HCT116 (cell line): ENCODE results near the gene INF2. TPM values are rescaled to one million over a fixed set of nuclear protein-coding genes. Genes with fewer than 3 reads are reported as not detected.

ENCODE experiments used
- ATAC-seq: fragments of 200-7000 bp; cut with Tn5 transposase; 2 replicates; pipeline ENCODE4 v1.9.1; 2020; ENCODE audit warnings: mild to moderate bottlenecking, moderate library complexity
- BruUV-seq: library from RNA; stranded (reverse); fragments of 400-500 nt; replicated peaks from 2 replicates; lab custom pipeline; 2021; lab: Mats Ljungman, UMichigan
- CTCF ChIA-PET: fragments of 300-600 bp; sonication (Branson Sonifier 250); formaldehyde crosslinking; loops from one replicate; lab custom pipeline; 2021; ENCODE audit warnings: antibody characterized with exemption; lab: Charles Lee
- POLR2A ChIA-PET: fragments of 300-600, 350-600 bp; sonication (Branson Sonifier 250); formaldehyde crosslinking; loops from one replicate; lab custom pipeline; 2021; ENCODE audit warnings: antibody characterized with exemption; lab: Charles Lee
- RAD21 ChIA-PET, 2 experiments: fragments of 300-600 bp; sonication (Branson Sonifier 250); formaldehyde crosslinking; loops; one replicate each; lab custom pipeline; 2023; ENCODE audit warnings: low total read pairs in 2 of 2; ENCODE audit not compliant: uncharacterized antibody in 2 of 2, unreplicated experiment in 2 of 2, low non-redundant PET in 1 of 2; lab: Charles Lee
- DNase-seq: peaks from one replicate; pipeline ENCODE4 v3.0.0-alpha.2; 2010; ENCODE audit warnings: low read depth, low spot score
- H2AFZ ChIP-seq: fragments of 200-600 bp; shearing (Covaris generic), sonication (generic); 2 replicates; pipeline ENCODE4 v1.6.1; 2017; ENCODE audit warnings: low read depth, mixed run types, mixed read lengths, antibody characterized with exemption, low read length; ENCODE audit not compliant: poor library complexity, severe bottlenecking
- H3K27ac ChIP-seq: 2 replicates; pipeline ENCODE4 v1.5.1; 2012; ENCODE audit warnings: low read depth, low read length
- H3K27me3 ChIP-seq: fragments of 200-600 bp; sonication (generic); 2 replicates; pipeline ENCODE4 v1.6.1; 2016; ENCODE audit warnings: mixed run types, low read length, mixed read lengths; ENCODE audit not compliant: insufficient read depth
- H3K36me3 ChIP-seq, 2 experiments: fragments of 200-500 bp in 1 of 2; fragments of 200-600 bp in 1 of 2; sonication (Bioruptor generic) in 1 of 2; sonication (generic) in 1 of 2; 2 replicates each; pipeline versions ENCODE4 v1.5.1 to v1.6.1; 2014 to 2016; ENCODE audit warnings: low read length in 2 of 2, inconsistent platforms in 1 of 2, mixed read lengths in 1 of 2, mixed run types in 1 of 2; ENCODE audit not compliant: insufficient read depth in 2 of 2, control insufficient read depth in 1 of 2
- H3K4me1 ChIP-seq, 2 experiments: fragments of 200-600 bp in 1 of 2; sonication (generic) in 1 of 2; 2 replicates each; pipeline versions ENCODE4 v1.5.1 to v1.6.1; 2012 to 2017; ENCODE audit warnings: low read length in 2 of 2, inconsistent platforms in 1 of 2, mild to moderate bottlenecking in 1 of 2, mixed read lengths in 1 of 2, mixed run types in 1 of 2, moderate library complexity in 1 of 2; ENCODE audit not compliant: insufficient read depth in 2 of 2, control insufficient read depth in 1 of 2
- H3K4me2 ChIP-seq: fragments of 200-600 bp; sonication (generic); 2 replicates; pipeline ENCODE4 v1.6.1; 2017; ENCODE audit warnings: mixed run types, low read length, mixed read lengths
- H3K4me3 ChIP-seq, 2 experiments: fragments of 200-600 bp in 1 of 2; sonication (generic) in 1 of 2; replicated peaks in 1 of 2; 2 replicates each; pipeline ENCODE4 v1.5.1; 2011 to 2016; ENCODE audit warnings: low read length in 2 of 2, control low read depth in 1 of 2, low read depth in 1 of 2, mild to moderate bottlenecking in 1 of 2, mixed read lengths in 1 of 2, mixed run types in 1 of 2
- H3K79me2 ChIP-seq: fragments of 200-600 bp; sonication (generic); 2 replicates; pipeline ENCODE4 v1.6.1; 2017; ENCODE audit warnings: mild to moderate bottlenecking, mixed run types, low read length, moderate library complexity, mixed read lengths; ENCODE audit not compliant: insufficient read depth
- H3K9ac ChIP-seq: fragments of 200-600 bp; sonication (generic); 2 replicates; pipeline ENCODE4 v1.6.1; 2016; ENCODE audit warnings: low read length, mixed read lengths
- H3K9me2 ChIP-seq: fragments of 200-600 bp; sonication (generic), shearing (Covaris generic); 2 replicates; pipeline ENCODE4 v1.6.1; 2017; ENCODE audit warnings: mixed run types, mild to moderate bottlenecking, moderate library complexity; ENCODE audit not compliant: insufficient read depth
- H3K9me3 ChIP-seq, 2 experiments: fragments of 200-500 bp in 1 of 2; fragments of 200-600 bp in 1 of 2; sonication (Bioruptor generic) in 1 of 2; sonication (generic) in 1 of 2; 2 replicates each; pipeline ENCODE4 v1.6.1; 2014 to 2017; ENCODE audit warnings: low read length in 2 of 2, mixed read lengths in 2 of 2, inconsistent platforms in 1 of 2, low read depth in 1 of 2, mild to moderate bottlenecking in 1 of 2, mixed run types in 1 of 2, moderate library complexity in 1 of 2; ENCODE audit not compliant: control insufficient read depth in 1 of 2, insufficient read depth in 1 of 2
- H4K20me1 ChIP-seq: fragments of 200-600 bp; sonication (generic), shearing (Covaris generic); 2 replicates; pipeline ENCODE4 v1.6.1; 2017; ENCODE audit warnings: mixed run types, mild to moderate bottlenecking, moderate library complexity; ENCODE audit not compliant: insufficient read depth
- ATF3 ChIP-seq: IDR thresholded peaks from 2 replicates; pipeline ENCODE4 v1.6.1; 2012
- CBX3 ChIP-seq: IDR thresholded peaks from 2 replicates; pipeline ENCODE4 v1.6.1; 2012; ENCODE audit warnings: low read depth
- CTCF ChIP-seq, 3 experiments: fragments of 200-600 bp in 1 of 3; sonication (generic) in 1 of 3; IDR thresholded peaks in 2 of 3; conservative IDR thresholded peaks in 1 of 3; 2 replicates each; pipeline ENCODE4 v1.5.1; 2012 to 2017; ENCODE audit warnings: low read depth in 2 of 3, low read length in 2 of 3, antibody characterized with exemption in 1 of 3, borderline replicate concordance in 1 of 3, control low read depth in 1 of 3, mild to moderate bottlenecking in 1 of 3, mixed read lengths in 1 of 3, mixed run types in 1 of 3, moderate library complexity in 1 of 3; ENCODE audit not compliant: insufficient read depth in 1 of 3
- EGR1 ChIP-seq: IDR thresholded peaks from 2 replicates; pipeline ENCODE4 v1.6.1; 2012; ENCODE audit warnings: low read depth
- ELF1 ChIP-seq: IDR thresholded peaks from 2 replicates; pipeline ENCODE4 v1.6.1; 2012; ENCODE audit warnings: low read depth, borderline replicate concordance
- EZH2 ChIP-seq: fragments of 200-600 bp; sonication (generic); IDR thresholded peaks from 2 replicates; pipeline ENCODE4 v1.6.1; 2017; ENCODE audit warnings: antibody characterized with exemption, mixed run types
- EZH2phosphoT487 ChIP-seq: fragments of 200-600 bp; IDR thresholded peaks from 2 replicates; pipeline ENCODE4 v1.6.1; 2018; ENCODE audit warnings: antibody characterized with exemption, borderline replicate concordance
- POLR2A ChIP-seq: IDR thresholded peaks from 2 replicates; pipeline ENCODE4 v1.7.0; 2011; ENCODE audit warnings: borderline replicate concordance; ENCODE audit not compliant: insufficient read depth, insufficient read length; ENCODE audit errors: extremely low read depth
- POLR2AphosphoS5 ChIP-seq: IDR thresholded peaks from 2 replicates; pipeline ENCODE4 v1.6.1; 2011; ENCODE audit warnings: mild to moderate bottlenecking, low read depth, low read length, moderate library complexity
- RAD21 ChIP-seq: IDR thresholded peaks from 2 replicates; pipeline ENCODE4 v1.6.1; 2012; ENCODE audit warnings: low read depth, mild to moderate bottlenecking
- REST ChIP-seq: IDR thresholded peaks from 2 replicates; pipeline ENCODE4 v1.6.1; 2012; ENCODE audit warnings: low read depth
- SIN3A ChIP-seq: IDR thresholded peaks from 2 replicates; pipeline ENCODE4 v1.6.1; 2012; ENCODE audit warnings: low read depth
- YY1 ChIP-seq: IDR thresholded peaks from 2 replicates; pipeline ENCODE4 v1.6.1; 2011; ENCODE audit warnings: low read length, low read depth, moderate library complexity, mild to moderate bottlenecking; ENCODE audit not compliant: insufficient replicate concordance; ENCODE audit errors: extremely low read depth
- ZNF274 ChIP-seq: fragments of 200-500 bp; sonication (Bioruptor generic); IDR thresholded peaks from 2 replicates; pipeline ENCODE4 v1.6.1; 2014; ENCODE audit warnings: mild to moderate bottlenecking, low read depth, low read length, inconsistent platforms
- intact Hi-C: fragments of 100-400 bp; cut with micrococcal nuclease; formaldehyde crosslinking; loops from 2 replicates; pipeline ENCODE4 v1.10.0; 2022
- total RNA-seq: library from RNA; stranded (reverse); gene quantifications from one replicate; pipeline ENCODE4 v1.2.1, GENCODE V29; 2021; ENCODE audit not compliant: unreplicated experiment

The INF2 gene
- total RNA-seq, 1 experiment from 2014 or later: 95.8 TPM

- CTCF ChIA-PET: no interaction called here
- H4K20me1 ChIP-seq: no peaks in the 10 kb centered on the region
- BruUV-seq: no TSS peak
- H3K4me1 ChIP-seq: peaks cover 0 to 10% of the 10 kb centered on the region in 2 experiments; a peak in 2 of 4 replicates
- no peak for TF ChIP-seq EZH2
- TF ChIP-seq YY1: no peak
- TF ChIP-seq ELF1: no peak
- TF ChIP-seq POLR2AphosphoS5: no peak
- TF ChIP-seq REST: no peak
- TF ChIP-seq ATF3: no peak
- no peak for TF ChIP-seq ZNF274
- TF ChIP-seq RAD21: no peak
- TF ChIP-seq CTCF (IDR thresholded peaks at IDR 0.05 in 2 of 3, conservative IDR thresholded peaks at IDR 0.05 in 1 of 3; ENCODE audit: borderline replicate concordance in 1 of 3, insufficient read depth in 1 of 3, low read depth in 2 of 3, low read length in 2 of 3): no peak
- no peak for TF ChIP-seq EGR1
- no peak for TF ChIP-seq POLR2A
- no peak for TF ChIP-seq CBX3
- TF ChIP-seq EZH2phosphoT487: no peak
- no peak for TF ChIP-seq SIN3A
- no peak overlapping the region for H3K9ac ChIP-seq
- DNase-seq (no peak), ATAC-seq (no peak)
- RAD21 ChIA-PET: no interaction called here
- H3K79me2 ChIP-seq: peaks cover 24% of the 10 kb centered on the region
- H2AFZ ChIP-seq: no peak overlapping the region
- no peaks in the 10 kb centered on the region for H3K27me3 ChIP-seq
- intact Hi-C loops: no loop called here
- H3K9me2 ChIP-seq: no peaks in the 10 kb centered on the region
- no peaks in the 10 kb centered on the region for H3K9me3 ChIP-seq
- POLR2A ChIA-PET: no interaction called here
- no peak overlapping the region for H3K4me2 ChIP-seq
- H3K4me3 ChIP-seq: no peak overlapping the region
- H3K27ac ChIP-seq: no peak overlapping the region
- H3K36me3 ChIP-seq: peaks cover 15 to 19% of the 10 kb centered on the region in 2 experiments; a peak in 3 of 4 replicates
Observed at GRCh38 chr14:104703269-104703668, 13.9 kb downstream of the INF2 start.
